H9 (cell line): ENCODE results near the gene IGIP. TPM values are rescaled to one million over a fixed set of nuclear protein-coding genes. Genes with fewer than 3 reads are reported as not detected.

Experiments used
- DNase-seq: peaks from one replicate; pipeline ENCODE4 v3.0.0-alpha.2; 2017
- H2AFZ ChIP-seq: one replicate; pipeline ENCODE4 v1.6.1; 2013; ENCODE audit warnings: mild to moderate bottlenecking, low read length, control low read depth, moderate library complexity
- H2AK5ac ChIP-seq: 2 replicates; pipeline ENCODE4 v1.6.1; 2013; ENCODE audit warnings: low read length, control low read depth, mixed read lengths; ENCODE audit not compliant: insufficient read length
- H2BK120ac ChIP-seq: one replicate; pipeline ENCODE4 v1.6.1; 2013; ENCODE audit warnings: low read depth, mild to moderate bottlenecking, low read length, control low read depth, inconsistent platforms; ENCODE audit not compliant: poor library complexity, severe bottlenecking
- H2BK12ac ChIP-seq: 2 replicates; pipeline ENCODE4 v1.6.1; 2013; ENCODE audit warnings: low read length, control low read depth, mixed read lengths, low read depth; ENCODE audit not compliant: insufficient read length
- H2BK15ac ChIP-seq: 2 replicates; pipeline ENCODE4 v1.6.1; 2013; ENCODE audit warnings: low read depth, low read length, control low read depth
- H2BK20ac ChIP-seq: one replicate; pipeline ENCODE4 v1.6.1; 2013; ENCODE audit warnings: low read depth, mild to moderate bottlenecking, low read length, control low read depth, inconsistent platforms; ENCODE audit not compliant: poor library complexity, severe bottlenecking
- H2BK5ac ChIP-seq: 2 replicates; pipeline ENCODE4 v1.6.1; 2013; ENCODE audit warnings: low read length, control low read depth, mixed read lengths; ENCODE audit not compliant: insufficient read length
- H3K14ac ChIP-seq: 2 replicates; pipeline ENCODE4 v1.6.1; 2013; ENCODE audit warnings: low read length, control low read depth; ENCODE audit not compliant: insufficient read depth
- H3K18ac ChIP-seq: 2 replicates; pipeline ENCODE4 v1.6.1; 2013; ENCODE audit warnings: low read depth, mild to moderate bottlenecking, mixed read lengths, low read length, control low read depth; ENCODE audit not compliant: insufficient read length
- H3K23ac ChIP-seq: 2 replicates; pipeline ENCODE4 v1.6.1; 2013; ENCODE audit warnings: low read length, control low read depth, mixed read lengths, low read depth; ENCODE audit not compliant: insufficient read length
- H3K23me2 ChIP-seq: 2 replicates; pipeline ENCODE4 v1.6.1; 2013; ENCODE audit warnings: low read depth, mild to moderate bottlenecking, mixed read lengths, low read length, control low read depth; ENCODE audit not compliant: insufficient read length, poor library complexity, severe bottlenecking
- H3K27ac ChIP-seq: 2 replicates; pipeline ENCODE4 v1.5.1; 2013; ENCODE audit warnings: low read length, control low read depth, mixed read lengths, low read depth; ENCODE audit not compliant: insufficient read length
- H3K27me3 ChIP-seq: 2 replicates; pipeline ENCODE4 v1.6.1; 2013; ENCODE audit warnings: low read length, control low read depth, inconsistent platforms; ENCODE audit not compliant: insufficient read depth
- H3K4ac ChIP-seq: 2 replicates; pipeline ENCODE4 v1.6.1; 2013; ENCODE audit warnings: low read depth, mild to moderate bottlenecking, control low read depth, inconsistent platforms, low read length, moderate library complexity
- H3K4me1 ChIP-seq: 2 replicates; pipeline ENCODE4 v1.6.1; 2013; ENCODE audit warnings: low read length, control low read depth, inconsistent platforms; ENCODE audit not compliant: insufficient read depth
- H3K4me2 ChIP-seq: 2 replicates; pipeline ENCODE4 v1.6.1; 2013; ENCODE audit warnings: low read length, control low read depth, mixed read lengths; ENCODE audit not compliant: insufficient read length, insufficient read depth
- H3K56ac ChIP-seq: 2 replicates; pipeline ENCODE4 v1.6.1; 2013; ENCODE audit warnings: low read depth, mild to moderate bottlenecking, mixed read lengths, low read length, control low read depth; ENCODE audit not compliant: insufficient read length
- H3K79me1 ChIP-seq: 2 replicates; pipeline ENCODE4 v1.6.1; 2013; ENCODE audit warnings: low read depth, mild to moderate bottlenecking, moderate library complexity, low read length, control low read depth, inconsistent platforms; ENCODE audit not compliant: insufficient read depth, poor library complexity, severe bottlenecking
- H3K79me2 ChIP-seq: 2 replicates; pipeline ENCODE4 v1.6.1; 2013; ENCODE audit warnings: low read length, control low read depth, inconsistent platforms; ENCODE audit not compliant: insufficient read depth
- H3K9ac ChIP-seq: 2 replicates; pipeline ENCODE4 v1.6.1; 2013; ENCODE audit warnings: low read length, control low read depth, mixed read lengths; ENCODE audit not compliant: insufficient read length; ENCODE audit errors: extremely low read depth
- H3K9me3 ChIP-seq: one replicate; pipeline ENCODE4 v1.6.1; 2013; ENCODE audit warnings: low read depth, low read length, inconsistent platforms; ENCODE audit not compliant: control insufficient read depth
- H3T11ph ChIP-seq: one replicate; pipeline ENCODE4 v1.6.1; 2013; ENCODE audit warnings: mild to moderate bottlenecking, low read length, control low read depth, inconsistent platforms
- H4K20me1 ChIP-seq: one replicate; pipeline ENCODE4 v1.6.1; 2013; ENCODE audit not compliant: control insufficient read depth, insufficient read length, insufficient read depth
- H4K5ac ChIP-seq: 2 replicates; pipeline ENCODE4 v1.6.1; 2013; ENCODE audit warnings: low read depth, mild to moderate bottlenecking, mixed read lengths, low read length, control low read depth; ENCODE audit not compliant: insufficient read length
- H4K8ac ChIP-seq: replicated peaks from 2 replicates; pipeline ENCODE4 v1.6.1; 2013; ENCODE audit warnings: low read length, control low read depth, mixed read lengths, low read depth; ENCODE audit not compliant: insufficient read length
- H4K91ac ChIP-seq: 2 replicates; pipeline ENCODE4 v1.6.1; 2013; ENCODE audit warnings: low read depth, mild to moderate bottlenecking, moderate library complexity, mixed read lengths, low read length, control low read depth; ENCODE audit not compliant: insufficient read length
- H3K27ac Mint-ChIP-seq, 3 experiments: 2 replicates in 2 of 3; 3 replicates in 1 of 3; pipeline ENCODE4 v1.8.0; 2020 to 2021; ENCODE audit warnings: mixed read lengths in 3 of 3, mild to moderate bottlenecking in 1 of 3, moderate library complexity in 1 of 3
- H3K27me3 Mint-ChIP-seq: 2 replicates; pipeline ENCODE4 v1.8.0; 2021; ENCODE audit warnings: low read depth, mild to moderate bottlenecking, moderate library complexity, mixed read lengths
- H3K36me3 Mint-ChIP-seq, 3 experiments: 2 replicates in 2 of 3; 3 replicates in 1 of 3; pipeline ENCODE4 v1.8.0; 2020 to 2021; ENCODE audit warnings: low read depth in 3 of 3, mixed read lengths in 3 of 3; ENCODE audit not compliant: insufficient read depth in 1 of 3
- H3K4me1 Mint-ChIP-seq, 2 experiments: 2 replicates each; pipeline ENCODE4 v1.8.0; 2020; ENCODE audit warnings: mixed read lengths in 2 of 2
- H3K4me3 Mint-ChIP-seq, 2 experiments: 2 replicates in 1 of 2; 3 replicates in 1 of 2; pipeline ENCODE4 v1.8.0; 2020 to 2021; ENCODE audit warnings: mild to moderate bottlenecking in 2 of 2, mixed read lengths in 2 of 2, moderate library complexity in 1 of 2
- H3K9me3 Mint-ChIP-seq, 2 experiments: 2 replicates in 1 of 2; 3 replicates in 1 of 2; pipeline ENCODE4 v1.8.0; 2020; ENCODE audit warnings: mild to moderate bottlenecking in 2 of 2, mixed read lengths in 2 of 2, moderate library complexity in 1 of 2
- CTCF ChIP-seq: fragments of 200-600 bp; sonication (generic); conservative IDR thresholded peaks from 3 replicates; pipeline ENCODE4 v1.8.0; 2021; ENCODE audit warnings: antibody characterized with exemption, mild to moderate bottlenecking
- WGBS: extraction: QIAGEN DNeasy Blood & Tissue Kit; methylation state at CpG from one replicate; pipeline ENCODE4 v1.1.7; 2013; ENCODE audit warnings: missing lambda C conversion rate, low lambda C conversion rate, mixed read lengths; ENCODE audit not compliant: insufficient read length; ENCODE audit errors: extremely low coverage; 5-methylcytosine and 5-hydroxymethylcytosine counted together
- total RNA-seq: library from RNA; stranded (reverse); gene quantifications from 2 replicates; pipeline ENCODE4 v1.2.1, GENCODE V29; 2021

IGIP gene
- total RNA-seq, 1 experiment from 2014 or later = 0.52 TPM

GRCh38 chr5:140115186-140115500, 10.6 kb upstream of the IGIP start:
- H3T11ph ChIP-seq = no peak overlapping the region
- no peak overlapping the region for H3K9ac ChIP-seq
- H3K27me3 ChIP-seq = peaks cover 21% of the 10 kb centered on the region
- WGBS = no CpG with 5 or more reads among the region's 1 CpG
- no peak overlapping the region for H3K56ac ChIP-seq
- H2BK5ac ChIP-seq = no peak overlapping the region
- no peak overlapping the region for H2AFZ ChIP-seq
- H3K23ac ChIP-seq = no peak overlapping the region
- H4K5ac ChIP-seq = no peak overlapping the region
- peaks cover 40 to 43% of the 10 kb centered on the region in 2 experiments for H3K4me1 Mint-ChIP-seq
- H2BK15ac ChIP-seq = no peak overlapping the region
- peak overlapping the region; percentile 88 for H3K4me2 ChIP-seq
- no peak for DNase-seq
- H2AK5ac ChIP-seq = no peak overlapping the region
- no peak overlapping the region for H3K14ac ChIP-seq
- no peak overlapping the region for H2BK20ac ChIP-seq
- no peak overlapping the region for H3K27ac ChIP-seq
- H3K27ac Mint-ChIP-seq = no peak overlapping the region
- peaks cover 5% of the 10 kb centered on the region; the same call in 1 of the 2 replicates for H3K4me1 ChIP-seq
- TF ChIP-seq CTCF = no peak
- H3K18ac ChIP-seq = no peak overlapping the region
- H2BK120ac ChIP-seq = no peak overlapping the region
- no peak overlapping the region for H3K4ac ChIP-seq
- H4K8ac ChIP-seq = no peak overlapping the region
- H4K91ac ChIP-seq = no peak overlapping the region
- H4K20me1 ChIP-seq = no peaks in the 10 kb centered on the region
- H3K4me3 Mint-ChIP-seq = peak overlapping the region; percentile 81 to 88
- H3K79me2 ChIP-seq = no peaks in the 10 kb centered on the region
- H3K27me3 Mint-ChIP-seq = peaks cover 59% of the 10 kb centered on the region
- H3K36me3 Mint-ChIP-seq = no peaks in the 10 kb centered on the region
- no peaks in the 10 kb centered on the region for H3K9me3 Mint-ChIP-seq
- H3K23me2 ChIP-seq = peaks cover 20% of the 10 kb centered on the region
- no peaks in the 10 kb centered on the region for H3K79me1 ChIP-seq
- no peaks in the 10 kb centered on the region for H3K9me3 ChIP-seq
- H2BK12ac ChIP-seq = no peak overlapping the region
